Lung (tissue), 12 donors: ENCODE measurements around the gene SMCR8. TPM values are rescaled to one million over a fixed set of nuclear protein-coding genes. Genes with fewer than 3 reads are reported as not detected.

Experiments
- ATAC-seq: fragments of 200-7000 bp; cut with Tn5 transposase; one replicate; pipeline ENCODE4 v1.9.1; 2020; ENCODE audit warnings: moderate number of reproducible peaks; ENCODE audit not compliant: insufficient read depth, low FRiP score
- DNase-seq, 3 donors: peaks; one replicate each; pipeline ENCODE4 v3.0.0-alpha.2; 2013 to 2017
- H3K27ac ChIP-seq, 2 donors: one replicate each; pipeline ENCODE4 v1.5.1; 2013; ENCODE audit warnings: mild to moderate bottlenecking in 2 of 2, moderate library complexity in 2 of 2, control low read depth in 1 of 2, inconsistent platforms in 1 of 2, low read depth in 1 of 2, low read length in 1 of 2
- H3K27me3 ChIP-seq, 3 donors: one replicate each; pipeline ENCODE4 v1.5.1; 2013; ENCODE audit warnings: low read length in 2 of 3; ENCODE audit not compliant: control insufficient read depth in 3 of 3, insufficient read depth in 3 of 3
- H3K36me3 ChIP-seq, 4 donors: one replicate each; pipeline ENCODE4 v1.5.1; 2013; ENCODE audit warnings: low read length in 4 of 4, mild to moderate bottlenecking in 1 of 4, moderate library complexity in 1 of 4; ENCODE audit not compliant: control insufficient read depth in 4 of 4, insufficient read depth in 4 of 4
- H3K4me1 ChIP-seq, 5 donors: one replicate each; pipeline ENCODE4 v1.5.1; 2013; ENCODE audit warnings: low read length in 5 of 5, mild to moderate bottlenecking in 2 of 5, moderate library complexity in 1 of 5; ENCODE audit not compliant: control insufficient read depth in 5 of 5, insufficient read depth in 5 of 5
- H3K4me3 ChIP-seq: one replicate; pipeline ENCODE4 v1.5.1; 2013; ENCODE audit warnings: mild to moderate bottlenecking, control low read depth, moderate library complexity
- H3K9ac ChIP-seq, 2 donors: one replicate each; pipeline ENCODE4 v1.5.1; 2013; ENCODE audit warnings: low read length in 2 of 2, control low read depth in 1 of 2; ENCODE audit not compliant: insufficient read depth in 1 of 2
- H3K9me3 ChIP-seq, 4 donors: one replicate each; pipeline ENCODE4 v1.5.1; 2013; ENCODE audit warnings: low read length in 3 of 4, mild to moderate bottlenecking in 1 of 4, moderate library complexity in 1 of 4; ENCODE audit not compliant: control insufficient read depth in 4 of 4, insufficient read depth in 3 of 4
- CTCF ChIP-seq: IDR thresholded peaks from 2 replicates; pipeline ENCODE4 v1.5.1; 2012; ENCODE audit warnings: mild to moderate bottlenecking; ENCODE audit errors: control extremely low read depth, extremely low read depth
- WGBS, 2 donors: extraction: QIAGEN DNeasy Blood & Tissue Kit; methylation state at CpG; one replicate each; pipeline ENCODE4 v1.1.7; 2013; 5-methylcytosine and 5-hydroxymethylcytosine counted together
- polyA plus RNA-seq, 2 donors: library from polyadenylated mRNA; stranded (reverse); fragments of 200-250 nt; gene quantifications; one replicate each; pipeline ENCODE4 v1.2.1, GENCODE V29; 2013
- total RNA-seq, 2 donors: library from RNA; depleted of rRNA in 1 of 2; stranded (reverse); fragments of >200 nt in 1 of 2; gene quantifications; one replicate each; pipeline ENCODE4 v1.2.1, GENCODE V29; 2014 to 2021
- donor health status: control.
- donor health status: control.
- donor health status: Bipolar disorder and iron deficiency.
- donor health status: healthy.
- donor health status: DM: yes; HTN: yes; CAD: no.

The SMCR8 gene
- total and polyA plus RNA-seq, 4 donors = 4.2 to 20.9 (median 15.1) TPM

- TF ChIP-seq CTCF = no peak
- Histone ChIP-seq H3K4me3 (no peak overlapping the region), H3K4me1 (peaks cover 0 to 8% (median 0%) of the 10 kb centered on the region in 5 donors), H3K36me3 (peaks cover 0 to 2% (median under 1%) of the 10 kb centered on the region in 4 donors), H3K9ac (peak overlapping the region in 1 of 2 donors; percentile 78), H3K27me3 (no peaks in the 10 kb centered on the region), H3K27ac (no peak overlapping the region), H3K9me3 (no peaks in the 10 kb centered on the region)
- WGBS, 2 donors = 62 to 69% methylated on average over 15 of the region's 15 CpGs
- ATAC-seq = no peak
- no peak for DNase-seq
Measured at GRCh38 chr17:18361837-18362697, 47.0 kb downstream of the SMCR8 start.

DNA sequence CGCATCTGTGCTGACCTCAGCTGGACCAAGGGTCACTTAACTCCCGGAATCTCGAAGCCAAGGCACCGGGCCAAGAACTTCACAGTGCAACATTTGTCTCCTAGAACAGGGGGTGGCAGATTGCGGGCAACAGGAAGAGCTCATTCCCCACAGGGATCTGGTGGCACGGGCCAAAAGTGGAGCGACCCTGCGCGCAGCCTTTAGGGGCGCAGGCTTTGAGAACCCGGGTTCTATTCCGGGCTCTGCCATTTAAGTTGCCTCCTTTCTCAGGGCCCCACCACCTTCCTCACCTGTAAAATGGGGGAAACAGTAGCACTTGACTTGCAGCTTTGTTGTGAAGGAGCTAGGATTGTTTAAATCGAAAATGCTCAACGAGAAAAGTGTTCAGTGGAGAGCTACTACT lies 47.6 kb downstream of the SMCR8 start:
- WGBS, 2 donors = 5 to 6% methylated on average over 14 of the region's 14 CpGs
- no peak for TF ChIP-seq CTCF
- Histone ChIP-seq H3K27me3 (no peaks in the 10 kb centered on the region), H3K36me3 (peaks cover 0 to 2% (median under 1%) of the 10 kb centered on the region in 4 donors), H3K27ac (peak overlapping the region; percentile 40 to 85), H3K9ac (peak overlapping the region; percentile 46 to 78), H3K9me3 (no peaks in the 10 kb centered on the region), H3K4me3 (peak overlapping the region; percentile 75), H3K4me1 (peaks cover 0 to 8% (median 0%) of the 10 kb centered on the region in 5 donors)
- no peak for ATAC-seq
- peak; percentile 30 to 40 (median 31) for DNase-seq

DNA sequence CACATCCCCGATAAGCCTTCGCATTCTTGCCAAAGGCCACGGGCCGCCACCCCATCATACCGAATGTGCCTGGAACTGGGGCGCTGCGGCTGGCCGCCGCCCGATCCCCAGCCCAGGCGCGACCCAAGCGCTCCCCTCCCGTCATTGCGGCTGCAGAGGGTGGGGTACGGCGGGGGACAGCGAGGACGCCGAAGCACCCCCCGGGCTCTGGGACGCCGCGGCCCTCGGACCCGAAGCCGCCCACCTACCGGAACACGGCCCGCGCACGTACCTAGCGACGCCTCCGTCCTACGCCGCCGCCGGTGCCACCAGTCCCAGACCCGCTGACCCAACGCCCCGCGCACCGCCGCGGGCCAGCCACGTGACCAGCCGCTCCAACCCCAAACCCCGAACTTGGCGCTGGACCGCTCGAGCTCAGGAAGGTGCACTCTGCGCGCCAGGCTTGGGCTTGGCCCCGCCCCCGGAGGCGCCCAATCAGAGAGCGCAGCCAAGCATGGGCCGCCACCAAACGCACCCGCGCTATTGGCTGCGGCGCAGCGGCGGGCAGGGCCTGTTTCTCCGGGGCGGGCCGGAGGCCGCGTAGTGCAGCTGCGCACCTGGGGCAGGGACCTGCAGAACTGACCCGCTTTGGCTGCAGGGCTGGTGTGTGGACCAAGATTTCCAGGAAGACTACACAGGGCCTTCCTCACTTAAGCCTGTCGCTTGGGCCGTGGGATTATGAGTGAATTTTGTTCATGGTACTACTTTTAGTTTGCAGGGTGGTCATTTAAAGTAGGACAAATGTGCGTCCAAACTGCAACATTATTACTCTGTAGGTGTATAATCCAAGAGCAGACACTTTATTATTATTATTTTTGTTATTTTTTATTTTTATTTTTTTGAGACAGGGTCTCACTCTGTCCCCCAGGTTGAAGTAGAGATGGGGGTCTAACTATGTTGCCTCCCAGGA lies 48.3 kb downstream of the SMCR8 start, which contains the start of gene SHMT1:
Gene SHMT1, minus strand, starts transcription at position 450 of the 949 bp plus-strand sequence. CDS start 7,569 bp downstream, outside the sequence.
- peak within 1 kb of the TSS; percentile 40 to 85 for H3K27ac ChIP-seq
- no peak for TF ChIP-seq CTCF
- H3K4me1 ChIP-seq = peaks cover 0 to 8% (median 0%) of the 10 kb centered on the region in 5 donors
- no peaks in the 10 kb centered on the region for H3K9me3 ChIP-seq
- H3K36me3 ChIP-seq = peaks cover 0 to 2% (median under 1%) of the 10 kb centered on the region in 4 donors
- 0% methylated on average over 63 to 76 of the region's 76 CpGs for WGBS, 2 donors
- peak; percentile 100 for ATAC-seq
- peak within 1 kb of the TSS; percentile 75 for H3K4me3 ChIP-seq
- peak; percentile 89 to 94 (median 90) for DNase-seq
- H3K9ac ChIP-seq = peak within 1 kb of the TSS; percentile 46 to 78
- no peaks in the 10 kb centered on the region for H3K27me3 ChIP-seq
